Testis (tissue), 5 donors: ENCODE data around the gene NRTN. TPM values are rescaled to one million over a fixed set of nuclear protein-coding genes. Genes with fewer than 3 reads are reported as not detected.
A peak's percentile ranks its signal among the peaks of the same experiment; 100 is the strongest.

Source experiments
- DNase-seq: peaks from one replicate; pipeline ENCODE4 v3.0.0-alpha.2; 2019
- H3K27ac ChIP-seq, 2 donors: fragments of 200-600 bp; sonication (generic); one replicate each; pipeline ENCODE4 v1.5.1; 2019
- H3K27me3 ChIP-seq: fragments of 200-600 bp; sonication (generic); one replicate; pipeline ENCODE4 v1.5.1; 2019
- H3K36me3 ChIP-seq: fragments of 200-600 bp; sonication (generic); one replicate; pipeline ENCODE4 v1.5.1; 2017; ENCODE audit warnings: low read depth; ENCODE audit errors: missing control alignments
- H3K4me1 ChIP-seq: fragments of 200-600 bp; sonication (generic); one replicate; pipeline ENCODE4 v1.5.1; 2019
- H3K4me3 ChIP-seq, 2 donors: fragments of 200-600 bp; sonication (generic); one replicate each; pipeline ENCODE4 v1.5.1; 2017 to 2019
- H3K9me3 ChIP-seq: fragments of 200-600 bp; sonication (generic); one replicate; pipeline ENCODE4 v1.5.1; 2017
- CTCF ChIP-seq, 3 experiments: fragments of 450-650 bp in 2 of 3; fragments of 200-600 bp in 1 of 3; sonication (generic) in 1 of 3; IDR thresholded peaks; one replicate each; pipeline ENCODE4 v1.5.1; 2016 to 2019; ENCODE audit warnings: antibody characterized with exemption in 3 of 3, mild to moderate bottlenecking in 2 of 3, moderate library complexity in 1 of 3
- POLR2A ChIP-seq: fragments of 450-650 bp; IDR thresholded peaks from one replicate; pipeline ENCODE4 v1.6.1; 2017; ENCODE audit warnings: antibody characterized with exemption, mild to moderate bottlenecking, moderate library complexity
- WGBS, 2 donors: methylation state at CpG; one replicate each; pipeline ENCODE4 v1.1.5; 2018; 5-methylcytosine and 5-hydroxymethylcytosine counted together
- intact Hi-C: fragments of 100-400 bp; cut with DNase I; formaldehyde crosslinking; loops from one replicate; pipeline ENCODE4 v1.15.1; 2023; ENCODE audit warnings: low total_unique reads
- long read RNA-seq, 2 donors: transcript quantifications; one replicate each; lab custom pipeline, GENCODE V29; 2026
- polyA plus RNA-seq: library from polyadenylated mRNA; stranded (reverse); fragments of 350-450 nt; fragmentation: Illumina TruSeq; extraction: RNeasy Lipid Tissue Mini Kit (QIAGEN cat#74804); gene quantifications from one replicate; pipeline ENCODE4 v1.2.3, GENCODE V29; 2014; ENCODE audit warnings: low read depth, low replicate concordance; ENCODE audit not compliant: insufficient read depth
- total RNA-seq, 2 donors: library from RNA; depleted of rRNA; stranded (reverse); fragments of >200 nt; gene quantifications; one replicate each; pipeline ENCODE4 v1.2.3, GENCODE V29; 2016

The NRTN gene
- total RNA-seq (10 to 100 TPM in 1 of 2 donors, 1 to 10 TPM in 1; 6.5 to 13.5 TPM), polyA plus RNA-seq (1.7 TPM)
- long read RNA-seq, donor 1, partial matches to known transcripts = 0 of 9 reads
- long read RNA-seq, donor 1, other reads (novel, unspliced or antisense) = 8 of 9 reads
- long read RNA-seq, donor 2, partial matches to known transcripts = 0 of 5 reads
- long read RNA-seq, donor 2, other reads (novel, unspliced or antisense) = 5 of 5 reads

GRCh38 chr19:5804516-5805461, at the start of gene NRTN:
TSS of gene NRTN (plus strand) at chr19:5805067. CDS start at chr19:5824166, 19,099 bp downstream.
- TF ChIP-seq CTCF (IDR thresholded peaks at IDR 0.05) (no peak), POLR2A (no peak)
- no peak within 1 kb of the TSS for H3K27ac ChIP-seq
- H3K4me3 ChIP-seq = peak within 1 kb of the TSS; percentile 26 to 43
- peaks cover 33% of the 10 kb centered on the region for H3K4me1 ChIP-seq
- H3K9me3 ChIP-seq = no peaks in the 10 kb centered on the region
- 2% methylated on average over 9 to 33 of the region's 107 CpGs for WGBS, 2 donors
- H3K27me3 ChIP-seq = no peaks in the 10 kb centered on the region
- no peak for DNase-seq
- intact Hi-C loops = no loop called here
- H3K36me3 ChIP-seq = no peaks in the 10 kb centered on the region

GRCh38 chr19:5762608-5763217, 42.2 kb upstream of the NRTN start:
- H3K4me3 ChIP-seq = no peak overlapping the region
- no peak overlapping the region for H3K27ac ChIP-seq
- no peak for TF ChIP-seq CTCF (IDR thresholded peaks at IDR 0.05)
- TF ChIP-seq POLR2A = no peak
- no peaks in the 10 kb centered on the region for H3K36me3 ChIP-seq
- DNase-seq = no peak
- no peaks in the 10 kb centered on the region for H3K27me3 ChIP-seq
- 91 to 94% methylated on average over 5 of the region's 5 CpGs for WGBS, 2 donors
- H3K4me1 ChIP-seq = no peaks in the 10 kb centered on the region
- intact Hi-C loops = no loop called here
- no peaks in the 10 kb centered on the region for H3K9me3 ChIP-seq

GRCh38 chr19:5765220-5765619, 39.6 kb upstream of the NRTN start:
- Histone ChIP-seq H3K36me3 (no peaks in the 10 kb centered on the region), H3K9me3 (no peaks in the 10 kb centered on the region), H3K4me1 (no peaks in the 10 kb centered on the region), H3K4me3 (no peak overlapping the region), H3K27me3 (no peaks in the 10 kb centered on the region), H3K27ac (no peak overlapping the region)
- 83 to 88% methylated on average over 3 of the region's 3 CpGs for WGBS, 2 donors
- intact Hi-C loops = no loop called here
- no peak for TF ChIP-seq CTCF (IDR thresholded peaks at IDR 0.05)
- TF ChIP-seq POLR2A = no peak
- no peak for DNase-seq

GRCh38 chr19:5767949-5768348, 36.9 kb upstream of the NRTN start:
- Histone ChIP-seq H3K36me3 (no peaks in the 10 kb centered on the region), H3K27ac (no peak overlapping the region), H3K4me3 (no peak overlapping the region), H3K9me3 (no peaks in the 10 kb centered on the region), H3K4me1 (no peaks in the 10 kb centered on the region), H3K27me3 (no peaks in the 10 kb centered on the region)
- intact Hi-C loops = no loop called here
- DNase-seq = no peak
- WGBS, 2 donors = 93 to 94% methylated on average over 10 of the region's 10 CpGs
- TF ChIP-seq CTCF (IDR thresholded peaks at IDR 0.05) = no peak
- no peak for TF ChIP-seq POLR2A
